Measurements from ENCODE around the gene C4orf36. TPM values are rescaled to one million over a fixed set of nuclear protein-coding genes. Genes with fewer than 3 reads are reported as not detected.

The C4orf36 gene
- total and polyA plus RNA-seq, 2 of the 4 experiments (the other 2 are of a cell fraction) = 0.18 to 0.41 TPM

DNA sequence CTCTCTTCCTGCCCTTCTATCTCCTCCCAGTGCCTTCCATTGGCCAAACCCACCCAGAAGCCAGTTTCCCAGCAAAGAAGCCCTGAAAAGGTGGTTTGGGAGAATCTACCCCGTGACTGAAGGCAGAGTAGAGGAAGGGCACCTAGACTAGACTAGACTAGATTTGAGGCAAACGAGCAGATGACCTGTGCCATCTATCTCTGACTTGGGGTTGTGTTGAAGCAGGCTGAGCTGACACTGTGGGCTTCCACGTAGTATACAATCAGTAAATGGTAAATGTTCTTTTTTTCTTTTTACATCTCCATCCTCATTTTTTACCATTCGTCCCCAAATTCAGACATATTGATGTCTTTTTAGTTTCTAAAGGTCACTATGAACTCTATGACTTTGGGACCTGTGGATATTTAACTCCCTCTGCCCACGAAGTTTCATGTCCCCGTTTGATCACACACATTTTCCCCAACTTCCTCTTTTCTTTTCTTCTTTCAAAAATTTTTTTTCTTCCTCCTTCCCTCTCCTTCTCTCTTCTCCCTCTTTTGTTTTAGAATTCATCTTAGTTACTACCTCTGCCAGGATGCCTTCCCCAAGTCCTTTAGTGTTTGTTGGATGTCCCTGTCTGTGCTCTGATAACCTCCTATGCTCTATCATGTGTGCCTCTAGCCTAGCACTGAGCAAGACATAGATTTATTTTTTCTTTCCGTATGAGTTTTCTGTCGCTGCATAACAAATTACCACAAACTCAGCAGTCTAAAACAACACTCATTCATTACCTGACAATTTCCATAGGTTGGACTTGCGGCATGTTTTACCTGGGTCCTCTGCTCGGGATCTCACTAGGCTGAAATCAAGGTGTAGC, 36.4 kb upstream of the C4orf36 start:
- CTCF ChIA-PET = interaction anchor here (0.6 to 1.6 kb wide), 2 partner anchors 11 to 432 kb away, joined by 3 read pairs; no protein-coding TSS in a partner anchor
- no TSS peak for BruUV-seq (replicated peaks)
- intact Hi-C loops (cut with micrococcal nuclease) = loop anchor here (10.0 kb wide), 1 partner anchor 196 kb away; no protein-coding TSS in a partner anchor

More for the DNA sequence above, 36.4 kb upstream of the C4orf36 start:
- peaks cover 0 to 12% of the 10 kb centered on the region in 2 experiments; a peak in 3 of 4 replicates for H3K79me1 ChIP-seq (ENCODE audit: low read depth in 1 of 2, low read length in 2 of 2)
- H3K56ac ChIP-seq (ENCODE audit: extremely low read depth, insufficient read depth, low read length) = no peak overlapping the region
- H3K4ac ChIP-seq (ENCODE audit: low read depth, low read length) = peak overlapping the region; percentile 88
- POLR2A ChIA-PET (ENCODE audit: unreplicated experiment) = no interaction called here
- H4K8ac ChIP-seq (ENCODE audit: low read depth in 2 of 2, low read length in 2 of 2) = peak overlapping the region; percentile 13 to 69
- no peaks in the 10 kb centered on the region for H4K20me1 ChIP-seq (ENCODE audit: insufficient read depth, low read length)
- in situ Hi-C loops (cut with MboI; ENCODE audit: low sequenced_read_pairs) (no loop called here), dilution Hi-C loops (cut with HindIII; ENCODE audit: low sequenced_read_pairs, unreplicated experiment) (no loop called here)
- H3K27me3 ChIP-seq (ENCODE audit: control insufficient read depth, insufficient read depth, low read length) = no peaks in the 10 kb centered on the region
- DNase-seq (no peak), ATAC-seq (ENCODE audit: low read depth) (no peak; the same call in 1 of the 2 replicates)
- peak overlapping the region; percentile 72 for H2BK5ac ChIP-seq (ENCODE audit: low read depth, low read length, poor library complexity, severe bottlenecking)
- peak overlapping the region; percentile 81 for H4K5ac ChIP-seq (ENCODE audit: low read depth, low read length)
- peak overlapping the region; percentile 98 for H2BK15ac ChIP-seq (ENCODE audit: low read depth, low read length)
- H2BK120ac ChIP-seq (ENCODE audit: low read depth, low read length) = peak overlapping the region; percentile 97
- H3K9ac ChIP-seq (ENCODE audit: low read depth, low read length) = no peak overlapping the region
- H4K91ac ChIP-seq (ENCODE audit: insufficient read depth, low read depth, low read length) = peak overlapping the region; percentile 83
- no peaks in the 10 kb centered on the region for H3K36me3 ChIP-seq (ENCODE audit: control insufficient read depth, insufficient read depth, low read length)
- H2BK20ac ChIP-seq (ENCODE audit: low read depth, low read length) = peak overlapping the region; percentile 93
- no peak for TF ChIP-seq NFE2L2 (IDR thresholded peaks at IDR 0.05; ENCODE audit: low read depth, low read length)
- no peak for TF ChIP-seq RAD21 (IDR thresholded peaks at IDR 0.05; ENCODE audit: low read length)
- no peak for TF ChIP-seq RCOR1 (IDR thresholded peaks at IDR 0.05; ENCODE audit: insufficient replicate concordance, low read length)
- TF ChIP-seq MAZ (IDR thresholded peaks at IDR 0.05; ENCODE audit: borderline replicate concordance, low read depth, low read length) = no peak
- no peak for TF ChIP-seq ELK1 (IDR thresholded peaks at IDR 0.05; ENCODE audit: borderline replicate concordance, low read depth, low read length)
- no peak for TF ChIP-seq POLR2A (IDR thresholded peaks at IDR 0.05; ENCODE audit: low read depth, low read length)
- no peak for TF ChIP-seq BHLHE40 (IDR thresholded peaks at IDR 0.05; ENCODE audit: low read depth, low read length)
- TF ChIP-seq MXI1 (IDR thresholded peaks at IDR 0.05; ENCODE audit: borderline replicate concordance, low read depth, low read length) = no peak
- no peak for TF ChIP-seq CEBPB (IDR thresholded peaks at IDR 0.05; ENCODE audit: low read depth, low read length)
- no peak for TF ChIP-seq CHD1 (IDR thresholded peaks at IDR 0.05; ENCODE audit: low read depth, low read length)
- no peak for TF ChIP-seq SMC3 (IDR thresholded peaks at IDR 0.05; ENCODE audit: low read depth, low read length)
- no peak for TF ChIP-seq FOS (IDR thresholded peaks at IDR 0.05; ENCODE audit: low read depth, low read length)
- no peak for TF ChIP-seq RFX5 (IDR thresholded peaks at IDR 0.05; ENCODE audit: low read depth, low read length)
- peak overlapping the region; percentile 67 for H2AK9ac ChIP-seq (replicated peaks; ENCODE audit: low read depth, low read length, poor library complexity)
- H3K9me3 ChIP-seq (ENCODE audit: control insufficient read depth, insufficient read depth, low read length) = no peaks in the 10 kb centered on the region
- no peak overlapping the region for H3K4me2 ChIP-seq (ENCODE audit: low read depth, low read length)
- H3K4me3 ChIP-seq (ENCODE audit: insufficient read depth, low read depth, low read length) = no peak overlapping the region
- WGBS, 2 experiments (ENCODE audit: extremely low coverage in 2 of 2, insufficient read length in 1 of 2) = 78 to 94% methylated on average over 3 to 4 of the region's 10 CpGs
- H3K23ac ChIP-seq (ENCODE audit: low read depth, low read length) = peak overlapping the region; percentile 33; the same call in 1 of the 2 replicates
- H3K14ac ChIP-seq (replicated peaks; ENCODE audit: low read depth, low read length) = peak overlapping the region; percentile 92
- peaks cover 13% of the 10 kb centered on the region for H3K9me1 ChIP-seq (ENCODE audit: insufficient read depth, low read length)
- H2AK5ac ChIP-seq (ENCODE audit: low read depth, low read length) = peak overlapping the region; percentile 95
- H3K4me1 ChIP-seq (ENCODE audit: control insufficient read depth, insufficient read depth, low read length) = peaks cover 9% of the 10 kb centered on the region
- H2AFZ ChIP-seq (replicated peaks; ENCODE audit: low read length, poor library complexity) = peak overlapping the region; percentile 53
- H3K18ac ChIP-seq (ENCODE audit: low read depth, low read length) = peak overlapping the region; percentile 94
- peak overlapping the region; percentile 73 for H3K27ac ChIP-seq (ENCODE audit: insufficient read depth, low read length)

Measured in IMR-90 (cell line).